Epithelial cell of proximal tubule (primary cell): Measurements from ENCODE around the gene VSTM4. TPM values are rescaled to one million over a fixed set of nuclear protein-coding genes. Genes with fewer than 3 reads are reported as not detected.

Source experiments
- DNase-seq: peaks from one replicate; pipeline ENCODE4 v3.0.0-alpha.2; 2011; ENCODE audit warnings: low read depth
- H3K4me3 ChIP-seq: 2 replicates; pipeline ENCODE4 v1.5.1; 2011; ENCODE audit warnings: low read depth, mild to moderate bottlenecking, low read length
- total RNA-seq: library from RNA; depleted of rRNA; stranded (reverse); fragments of >200 nt; gene quantifications from 2 replicates; pipeline ENCODE4 v1.2.3, GENCODE V29; 2015
- TF ChIP-seq, protein P1 (sequence below): conservative IDR thresholded peaks from 2 replicates; pipeline ENCODE4 v1.5.1; 2012; ENCODE audit warnings: low read depth, mild to moderate bottlenecking, low read length

VSTM4 gene
- total RNA-seq, 1 donor from 2014 or later, result 0.40 TPM

DNA sequence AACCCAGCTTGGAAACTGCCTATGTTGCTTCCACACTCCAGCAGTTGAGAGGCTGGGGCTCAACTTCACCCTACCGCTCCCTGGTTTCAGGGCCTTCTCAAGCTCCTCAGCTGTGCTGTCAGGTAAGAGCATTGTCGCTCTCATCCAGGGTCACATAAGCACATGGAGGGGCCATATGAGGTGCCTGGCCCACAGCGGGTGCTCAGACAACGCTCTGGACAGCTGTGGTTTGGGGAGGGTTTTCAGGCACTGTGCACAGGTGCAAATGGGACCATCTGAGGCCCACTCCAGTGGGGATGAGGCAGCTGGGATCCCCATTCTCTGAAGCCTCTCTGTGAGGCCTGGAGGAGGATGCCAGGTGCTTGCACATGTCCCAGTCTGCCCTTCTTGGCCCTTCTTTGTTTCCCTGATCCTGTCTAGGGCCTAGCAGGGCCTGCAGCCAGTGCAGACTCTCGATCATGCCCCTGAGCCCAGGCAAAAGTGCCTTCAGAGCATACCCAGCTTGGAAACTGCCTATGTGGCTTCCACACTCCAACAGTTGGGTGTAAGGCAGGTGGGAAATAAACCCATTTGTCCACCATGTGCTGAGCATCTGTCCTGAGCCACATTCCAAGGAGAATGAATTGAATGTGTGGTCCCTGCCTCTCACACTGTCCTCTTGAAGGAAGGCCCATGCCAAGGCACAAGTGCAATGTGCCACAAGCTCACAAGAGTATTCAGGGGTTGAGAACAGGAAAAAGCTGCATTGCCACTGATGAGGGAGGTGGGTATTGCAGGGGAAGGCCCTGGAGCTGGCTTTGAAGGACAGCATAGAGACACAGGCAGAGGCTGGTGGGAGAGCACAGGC, 40.3 kb downstream of the VSTM4 start:
- TF ChIP-seq, protein P1, sequence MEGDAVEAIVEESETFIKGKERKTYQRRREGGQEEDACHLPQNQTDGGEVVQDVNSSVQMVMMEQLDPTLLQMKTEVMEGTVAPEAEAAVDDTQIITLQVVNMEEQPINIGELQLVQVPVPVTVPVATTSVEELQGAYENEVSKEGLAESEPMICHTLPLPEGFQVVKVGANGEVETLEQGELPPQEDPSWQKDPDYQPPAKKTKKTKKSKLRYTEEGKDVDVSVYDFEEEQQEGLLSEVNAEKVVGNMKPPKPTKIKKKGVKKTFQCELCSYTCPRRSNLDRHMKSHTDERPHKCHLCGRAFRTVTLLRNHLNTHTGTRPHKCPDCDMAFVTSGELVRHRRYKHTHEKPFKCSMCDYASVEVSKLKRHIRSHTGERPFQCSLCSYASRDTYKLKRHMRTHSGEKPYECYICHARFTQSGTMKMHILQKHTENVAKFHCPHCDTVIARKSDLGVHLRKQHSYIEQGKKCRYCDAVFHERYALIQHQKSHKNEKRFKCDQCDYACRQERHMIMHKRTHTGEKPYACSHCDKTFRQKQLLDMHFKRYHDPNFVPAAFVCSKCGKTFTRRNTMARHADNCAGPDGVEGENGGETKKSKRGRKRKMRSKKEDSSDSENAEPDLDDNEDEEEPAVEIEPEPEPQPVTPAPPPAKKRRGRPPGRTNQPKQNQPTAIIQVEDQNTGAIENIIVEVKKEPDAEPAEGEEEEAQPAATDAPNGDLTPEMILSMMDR, result no peak
- no peak overlapping the region for H3K4me3 ChIP-seq
- DNase-seq, result no peak

- H3K4me3 ChIP-seq, result no peak overlapping the region
- DNase-seq, result no peak
- TF ChIP-seq, protein P1, result no peak
These were observed 43.0 kb downstream of the VSTM4 start for GRCh38 chr10:49072166-49072885.

DNA sequence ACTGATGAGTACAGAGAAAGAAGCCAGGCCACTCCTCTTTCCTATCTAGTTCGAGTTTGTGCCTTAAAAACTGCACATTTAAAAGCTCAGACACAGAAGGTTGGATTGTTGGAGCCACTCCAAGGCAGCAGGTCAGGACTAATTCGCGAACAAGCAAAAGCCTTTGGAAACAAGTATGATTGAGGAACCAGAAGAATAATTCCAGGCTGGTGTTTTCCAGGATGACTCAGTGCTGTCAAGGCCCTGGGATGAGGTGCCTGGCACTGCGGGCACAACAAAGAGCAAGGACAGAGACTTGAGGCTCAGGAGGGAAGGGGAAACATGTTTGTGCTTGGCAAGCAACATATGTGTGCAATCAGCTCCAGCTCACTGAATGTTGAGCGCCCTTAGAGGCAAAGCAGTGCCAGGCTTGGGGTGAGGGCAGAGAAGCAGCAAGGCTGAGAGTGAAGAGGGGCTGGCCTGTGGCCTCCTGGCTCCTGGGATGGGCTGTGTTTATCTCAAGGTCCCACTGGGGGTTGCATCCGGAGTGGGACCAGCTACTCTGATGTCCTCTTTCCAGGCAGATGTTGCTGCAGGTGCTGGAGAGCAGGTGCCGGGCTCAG, 44.1 kb downstream of the VSTM4 start:
- DNase-seq, result peak; percentile 69
- H3K4me3 ChIP-seq, result no peak overlapping the region
- TF ChIP-seq, protein P1, result no peak

- TF ChIP-seq, protein P1, result no peak
- DNase-seq, result no peak
- H3K4me3 ChIP-seq, result no peak overlapping the region
These were observed 44.6 kb downstream of the VSTM4 start for GRCh38 chr10:49070701-49071100.

DNA sequence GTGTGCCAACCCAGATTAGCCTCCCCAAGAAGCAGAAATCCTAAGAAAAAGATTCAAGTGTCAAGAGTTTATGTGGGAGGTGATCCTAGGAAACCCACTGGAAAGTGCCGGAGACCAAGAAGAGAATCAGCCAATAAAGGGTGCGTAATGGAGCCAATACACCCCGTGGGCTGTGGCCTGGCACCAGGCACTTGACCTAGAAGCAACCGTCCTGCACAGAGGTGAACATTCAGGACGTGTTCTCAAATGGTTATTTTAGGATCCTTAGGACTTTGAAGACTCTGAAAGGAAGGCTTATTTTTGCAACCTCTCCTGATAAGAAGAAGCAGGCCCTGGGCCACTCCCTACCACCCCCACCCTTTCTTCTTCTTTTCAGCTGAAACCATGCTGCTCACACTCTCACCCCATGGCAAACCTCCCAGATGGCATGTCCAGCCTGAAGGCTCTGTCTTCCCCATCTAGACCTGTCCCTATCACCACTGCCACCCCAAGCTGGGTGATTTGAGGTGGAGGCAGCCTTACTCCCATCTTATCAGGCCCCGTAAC, 46.6 kb downstream of the VSTM4 start:
- TF ChIP-seq, protein P1, result no peak
- no peak overlapping the region for H3K4me3 ChIP-seq
- no peak for DNase-seq

DNA sequence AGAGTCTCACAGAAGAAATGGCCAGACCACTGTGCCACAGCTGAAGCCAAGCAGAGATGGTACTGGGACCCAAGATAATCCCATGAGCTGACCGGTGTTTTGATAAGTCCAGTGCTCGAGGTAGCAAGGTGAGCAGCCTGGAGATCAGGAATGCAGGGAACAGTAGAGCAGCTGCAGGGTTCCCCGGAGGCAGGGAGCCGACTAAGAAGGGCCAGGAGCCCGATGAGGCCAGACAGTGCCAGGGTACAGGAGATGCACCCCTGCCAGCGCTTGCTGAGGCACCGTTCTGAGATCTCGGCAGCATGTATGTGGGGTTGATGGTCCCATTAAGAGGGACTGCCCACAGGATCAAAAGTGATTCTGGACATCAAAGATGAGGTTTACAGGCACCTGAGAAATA, 47.1 kb downstream of the VSTM4 start:
- no peak overlapping the region for H3K4me3 ChIP-seq
- TF ChIP-seq, protein P1, result no peak
- no peak for DNase-seq
